GM19351 (cell line): ENCODE results near the gene OR6B2.

Experiments
- ATAC-seq: cut with Tn5 transposase; IDR thresholded peaks from one replicate; pipeline ENCODE4 v1.9.1; 2021; ENCODE audit warnings: mild to moderate bottlenecking, moderate library complexity; ENCODE audit not compliant: unreplicated experiment

OR6B2 gene

DNA sequence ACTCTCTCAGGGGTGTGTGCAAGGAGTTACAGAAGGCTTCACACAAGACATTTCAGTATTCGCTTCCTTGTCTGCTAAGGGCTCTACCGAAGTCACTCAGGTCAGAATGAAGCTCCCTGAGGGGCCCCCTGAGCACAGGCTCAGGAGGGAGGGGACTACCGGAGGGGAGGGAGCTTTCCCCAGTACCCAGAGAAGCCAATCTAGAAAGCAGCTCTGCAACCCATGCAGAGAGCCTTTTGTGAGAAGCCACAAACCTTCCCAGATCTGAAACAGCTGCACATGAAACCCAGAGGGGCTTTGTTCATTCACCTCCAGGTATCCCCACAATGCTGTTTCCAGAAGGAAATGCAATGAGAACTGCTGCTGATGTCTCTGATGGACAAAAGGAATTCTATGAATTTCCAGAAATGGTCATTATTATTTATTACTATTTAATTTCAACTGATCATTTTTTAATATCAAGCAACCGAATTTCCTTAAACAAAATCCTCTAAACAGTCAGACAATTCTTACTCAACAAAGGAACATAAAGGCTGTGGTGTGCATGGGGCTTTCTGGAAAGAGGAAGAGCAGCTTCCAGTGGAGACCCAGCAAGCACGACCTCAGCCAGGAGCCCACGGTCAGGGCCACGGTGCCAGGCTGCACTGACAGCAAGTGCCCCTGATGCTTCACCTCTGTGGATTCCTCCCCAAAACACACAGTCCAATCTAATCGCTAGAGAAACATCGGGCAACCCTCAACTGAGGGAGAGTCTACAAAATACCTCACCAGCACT is 47.0 kb downstream of the OR6B2 start:
- no peak for ATAC-seq
